GM18907 (cell line): ENCODE results near the gene TNS4.

ENCODE experiments used
- ATAC-seq: cut with Tn5 transposase; IDR thresholded peaks from one replicate; pipeline ENCODE4 v1.9.1; 2021; ENCODE audit warnings: mild to moderate bottlenecking, moderate library complexity; ENCODE audit not compliant: unreplicated experiment

TNS4 gene

GRCh38 chr17:40475234-40475908 is 26.1 kb downstream of the TNS4 start:
- no peak for ATAC-seq

DNA sequence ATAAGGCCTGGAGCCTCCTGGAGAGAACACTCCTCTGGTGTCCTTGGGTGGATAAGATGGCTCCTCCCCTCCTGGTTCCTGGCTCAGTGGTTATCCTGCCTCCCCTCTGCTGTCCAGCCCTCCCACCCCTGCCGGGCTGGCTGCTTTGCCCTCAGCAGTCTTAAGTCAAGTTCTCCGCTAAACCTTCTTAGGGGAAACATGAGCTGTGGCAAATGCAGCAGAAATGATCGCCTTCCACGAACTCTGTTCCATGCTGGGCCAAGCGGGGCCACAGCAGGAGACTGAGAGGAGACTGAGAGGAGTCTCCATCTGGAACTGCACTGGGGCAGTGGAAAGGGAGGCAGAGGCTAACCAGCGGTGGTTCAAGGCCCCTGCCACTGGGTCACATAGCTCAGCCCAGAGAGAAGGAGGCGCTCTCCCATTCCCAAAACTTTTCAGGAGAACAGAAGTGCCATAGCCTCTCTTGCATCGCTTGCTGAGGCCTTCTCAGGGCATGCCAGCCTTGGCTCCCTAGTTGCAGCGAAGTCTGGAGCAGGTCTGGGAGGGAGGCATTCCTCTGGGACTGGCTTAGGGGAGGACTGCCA is 26.9 kb downstream of the TNS4 start:
- ATAC-seq = no peak

DNA sequence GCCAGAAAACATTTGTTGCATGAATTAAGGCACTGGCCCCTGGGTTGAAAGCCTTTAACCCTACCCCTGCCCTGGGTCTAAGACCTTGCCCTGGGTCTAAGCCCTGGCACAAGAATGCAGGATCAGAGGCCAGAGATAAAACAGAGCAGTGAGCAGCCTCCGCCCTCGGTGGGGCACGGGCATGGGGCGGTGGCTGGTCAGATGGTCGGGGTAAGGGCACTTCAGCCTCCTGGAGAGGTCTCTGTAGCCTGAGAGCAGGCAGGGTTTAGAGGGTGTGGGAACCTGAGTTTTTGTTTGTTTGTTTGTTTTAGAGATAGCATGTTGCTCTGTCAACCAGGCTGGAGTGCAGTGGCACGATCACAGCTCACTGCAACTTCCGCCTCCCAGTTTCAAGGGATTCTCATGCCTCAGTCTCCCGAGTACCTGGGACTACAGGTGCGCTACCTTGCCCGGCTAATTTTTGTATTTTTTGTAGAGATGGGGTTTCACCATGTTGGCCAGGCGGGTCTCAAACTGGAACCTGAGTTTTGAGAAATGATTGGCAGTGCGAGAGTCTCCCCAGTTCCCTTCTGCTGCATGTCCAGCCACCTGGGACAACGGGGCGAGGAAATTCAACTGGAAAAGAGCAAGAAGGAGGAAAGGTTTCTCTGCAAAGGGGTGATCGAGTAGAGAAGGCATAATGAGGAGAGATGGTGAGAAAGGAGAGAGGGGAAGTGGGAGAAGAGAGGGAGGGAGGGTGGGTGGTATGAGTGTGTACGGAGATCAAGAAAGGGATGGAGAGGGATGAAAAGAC is 27.7 kb downstream of the TNS4 start:
- no peak for ATAC-seq

- ATAC-seq = no peak
Measured at GRCh38 chr17:40472733-40473452, 28.5 kb downstream of the TNS4 start.

DNA sequence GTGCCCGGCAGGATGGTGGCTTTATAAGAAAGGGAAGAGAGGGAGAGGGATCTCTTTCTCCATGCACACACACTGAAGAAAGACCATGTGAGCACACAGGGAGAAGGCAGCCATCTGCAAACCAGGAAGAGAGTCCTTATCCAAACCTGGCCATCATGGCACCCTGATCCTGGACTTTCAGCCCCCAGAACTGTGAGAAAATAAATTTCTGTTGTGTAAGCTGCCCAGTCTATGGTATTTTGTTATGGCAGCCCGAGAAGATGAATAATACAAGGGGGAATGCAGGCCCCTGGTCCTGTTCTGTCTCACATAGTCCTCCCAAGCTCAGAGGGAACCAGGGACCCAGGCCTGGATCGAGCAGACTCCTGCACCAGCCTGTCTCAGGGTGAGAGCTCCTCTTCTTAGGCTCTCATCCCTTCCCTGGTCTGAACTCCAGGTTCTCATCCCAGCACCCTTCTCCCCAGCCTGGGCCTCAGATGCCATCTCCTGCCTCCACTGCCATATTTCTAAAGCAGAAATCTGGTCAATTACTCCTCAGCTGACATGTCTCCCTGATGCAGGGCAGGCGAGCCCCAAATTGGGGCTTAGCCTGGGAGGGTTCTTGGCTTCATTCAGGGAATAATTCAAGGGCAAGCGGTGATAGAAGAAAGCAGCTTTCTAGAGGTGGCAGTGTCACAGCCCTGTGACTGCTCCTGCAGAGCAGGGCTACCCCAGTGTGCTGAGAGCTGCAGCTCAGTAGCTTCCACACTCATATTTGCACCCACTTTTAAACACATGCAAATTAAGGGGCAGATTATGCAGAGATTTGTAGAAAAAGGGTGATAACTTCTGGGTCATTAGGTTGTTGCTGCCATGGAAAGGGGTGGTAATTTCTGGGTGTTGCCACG is 29.3 kb downstream of the TNS4 start:
- ATAC-seq = no peak

DNA sequence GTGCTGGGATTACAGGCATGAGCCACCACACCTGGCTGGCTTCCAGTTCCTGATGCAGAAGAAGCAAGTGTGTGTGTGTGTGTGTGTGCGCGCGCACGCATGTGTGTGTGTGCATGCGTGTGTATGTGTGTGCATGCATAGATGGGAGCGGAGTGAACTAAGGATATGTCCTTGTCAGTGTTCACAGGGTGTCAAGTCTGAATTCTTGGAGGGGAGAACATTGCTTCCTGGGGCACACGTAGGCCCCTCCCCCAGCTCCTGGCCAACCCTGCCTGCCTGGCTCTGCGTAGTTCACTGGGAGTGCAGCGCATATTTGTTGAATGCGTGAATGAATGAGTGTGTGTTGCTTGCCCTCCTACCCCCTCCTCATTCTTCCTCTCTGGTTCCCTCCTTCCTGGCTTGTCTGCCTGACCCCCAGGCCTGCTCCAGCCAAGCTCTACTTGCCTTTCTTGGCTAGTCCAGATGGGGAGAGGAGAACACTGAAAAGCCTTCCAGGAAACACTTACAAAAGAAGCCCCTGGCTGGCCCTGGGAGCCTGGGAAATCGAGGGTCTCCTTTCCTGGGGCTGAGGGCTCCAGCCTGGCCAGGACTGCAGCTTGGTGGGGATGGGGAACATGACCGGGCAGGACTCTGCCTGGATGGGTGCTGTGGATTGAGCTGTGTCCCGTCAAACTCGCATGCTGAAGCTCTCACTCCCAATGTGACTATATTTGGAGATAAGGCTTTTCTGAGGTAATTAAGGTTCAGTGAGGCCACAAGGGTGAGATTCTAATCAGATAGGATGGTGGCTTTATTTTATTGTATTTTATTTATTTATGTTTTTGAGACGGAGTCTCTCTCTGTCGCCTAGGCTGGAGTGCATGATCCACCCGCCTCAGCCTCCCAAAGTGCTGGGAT is 30.2 kb downstream of the TNS4 start:
- no peak for ATAC-seq

DNA sequence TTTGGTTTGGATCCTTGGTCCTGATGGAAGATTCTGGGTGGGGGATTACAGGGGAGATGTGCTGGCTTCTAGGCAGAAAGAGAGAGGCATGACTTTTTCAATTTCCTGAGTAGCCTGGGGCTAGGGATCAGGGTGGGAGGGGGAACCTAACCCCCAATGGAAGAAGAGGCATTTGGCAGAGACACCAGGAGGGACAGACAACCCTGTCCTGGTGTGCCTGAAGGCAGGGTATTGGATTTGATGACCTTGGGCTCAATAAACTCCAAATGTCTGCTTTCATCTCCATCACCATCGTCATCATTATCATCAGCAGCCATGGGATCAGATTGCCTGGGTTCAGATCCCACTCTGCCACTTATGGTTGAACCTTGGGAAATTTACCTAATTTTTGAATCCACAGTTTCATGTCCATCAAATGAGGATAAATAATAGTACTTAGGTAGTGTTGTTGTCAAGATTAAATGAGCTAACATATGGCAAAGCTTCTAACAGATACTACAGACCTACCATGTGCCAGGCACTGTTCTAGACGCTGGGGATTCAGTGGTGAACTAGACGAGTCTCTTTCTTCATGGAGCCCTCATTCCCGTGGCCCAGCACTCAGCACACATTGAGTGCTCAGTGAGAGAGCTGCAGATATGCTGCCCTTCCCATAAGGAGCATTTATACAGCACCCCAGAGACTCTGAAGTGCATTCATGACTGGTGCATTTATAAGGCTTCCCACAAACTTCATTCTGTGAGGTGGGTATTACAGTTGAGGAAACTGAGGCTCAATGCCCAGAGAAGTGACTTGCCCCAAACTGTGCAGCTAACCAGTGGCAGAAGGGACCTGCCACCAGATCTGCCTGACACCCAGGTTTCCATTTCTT is 31.4 kb downstream of the TNS4 start:
- no peak for ATAC-seq

- no peak for ATAC-seq
Measured at GRCh38 chr17:40468560-40468959, 32.9 kb downstream of the TNS4 start.

DNA sequence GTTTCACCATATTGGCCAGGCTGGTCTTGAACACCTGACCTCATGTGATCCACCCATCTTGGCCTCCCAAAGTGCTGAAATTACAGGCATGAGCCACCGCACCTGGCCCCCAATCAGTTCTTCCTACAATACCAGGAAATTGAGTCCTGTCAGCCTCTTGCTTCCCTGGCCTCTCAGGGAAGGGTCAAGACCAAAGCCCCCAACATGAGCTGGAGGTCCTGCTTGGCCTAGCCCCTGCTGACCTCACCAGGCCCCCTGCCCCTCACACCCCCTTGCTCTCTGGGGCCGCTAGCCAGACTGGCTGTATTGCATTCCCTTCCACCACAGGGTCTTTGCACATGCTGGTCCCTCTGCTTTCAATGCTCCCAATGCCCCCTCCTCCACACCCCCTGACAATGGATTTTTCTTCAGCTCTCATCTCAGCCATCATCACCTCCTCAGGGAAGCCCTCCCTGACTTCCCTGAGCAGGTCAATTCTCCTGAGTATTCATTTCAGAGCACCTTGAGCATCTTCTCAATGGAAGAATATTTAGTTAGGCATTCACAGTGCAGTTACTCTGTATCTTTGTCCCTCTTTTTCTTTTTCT is 34.0 kb downstream of the TNS4 start:
- ATAC-seq = no peak

- ATAC-seq = no peak
Measured at GRCh38 chr17:40466298-40466971, 35.0 kb downstream of the TNS4 start.

- no peak for ATAC-seq
Measured at GRCh38 chr17:40464392-40464855, 37.0 kb downstream of the TNS4 start.

- ATAC-seq = no peak
Measured at GRCh38 chr17:40463122-40463550, 38.3 kb downstream of the TNS4 start.

- no peak for ATAC-seq
Measured at GRCh38 chr17:40462343-40463121, 38.9 kb downstream of the TNS4 start.

DNA sequence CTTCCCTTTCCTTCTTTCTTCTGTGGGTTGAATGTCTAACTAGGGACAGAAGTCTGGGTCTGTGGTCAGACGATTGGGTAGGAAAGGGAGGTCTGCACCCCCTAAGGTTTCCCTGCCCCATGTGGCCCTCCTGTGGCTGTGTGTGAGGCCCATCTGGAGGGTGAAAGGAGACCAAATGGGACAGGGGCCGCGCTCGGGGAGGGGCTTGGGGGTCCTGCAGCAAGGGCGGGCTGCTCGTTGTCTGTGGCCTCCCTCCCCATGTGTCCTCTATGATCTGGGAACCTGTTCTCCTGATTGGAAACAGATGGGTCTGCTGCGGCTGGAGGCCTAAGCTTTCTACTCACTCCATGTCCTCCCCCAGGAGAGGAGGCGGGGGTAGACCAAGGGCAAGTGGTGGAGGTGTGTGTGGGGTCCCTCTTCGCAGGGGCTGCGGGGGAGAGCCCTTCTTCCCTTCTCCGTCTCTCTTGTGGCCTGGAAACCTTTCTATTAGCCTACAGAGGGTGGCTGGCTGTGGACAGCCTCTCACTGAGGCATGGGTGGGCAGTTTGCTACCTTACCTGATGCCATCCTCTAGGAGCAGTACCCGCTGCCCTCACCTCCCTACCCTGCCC is 39.6 kb downstream of the TNS4 start:
- no peak for ATAC-seq

DNA sequence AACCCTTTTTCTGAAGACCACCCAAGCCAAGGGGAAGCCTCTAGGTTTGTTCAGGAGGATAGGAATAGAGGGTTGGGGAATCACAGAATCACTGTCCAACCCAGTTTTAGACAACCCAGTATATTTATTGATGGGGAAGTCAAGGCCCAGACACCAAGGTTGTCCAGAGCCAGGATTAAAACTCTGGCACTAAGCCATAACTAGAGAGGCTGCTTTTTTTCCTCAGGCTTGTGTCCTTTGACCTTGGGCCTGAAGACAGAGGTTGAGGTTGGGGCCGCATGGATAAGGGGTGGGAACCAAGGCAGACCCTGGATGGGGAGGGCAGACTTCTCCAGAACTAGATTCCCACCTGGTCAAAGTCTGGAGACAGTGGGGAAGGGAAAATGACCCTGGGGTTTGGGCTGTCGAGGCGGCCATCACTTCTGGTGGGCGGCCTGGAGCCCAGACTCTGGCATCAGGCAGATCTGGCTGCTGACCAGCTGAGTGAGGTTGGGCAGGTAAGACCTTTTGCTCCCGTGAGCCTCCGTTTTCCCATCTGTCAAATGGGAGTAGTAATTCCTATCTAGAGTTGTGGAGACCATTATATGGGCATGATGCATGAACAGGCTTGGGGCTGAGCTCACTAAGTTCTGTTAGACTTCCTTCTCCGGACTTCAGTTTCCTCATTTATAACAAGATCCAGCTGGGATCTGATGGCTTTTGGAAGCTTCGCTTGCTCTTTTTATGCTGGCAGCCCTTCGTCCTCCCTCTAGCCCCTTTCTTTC is 40.3 kb downstream of the TNS4 start:
- no peak for ATAC-seq

DNA sequence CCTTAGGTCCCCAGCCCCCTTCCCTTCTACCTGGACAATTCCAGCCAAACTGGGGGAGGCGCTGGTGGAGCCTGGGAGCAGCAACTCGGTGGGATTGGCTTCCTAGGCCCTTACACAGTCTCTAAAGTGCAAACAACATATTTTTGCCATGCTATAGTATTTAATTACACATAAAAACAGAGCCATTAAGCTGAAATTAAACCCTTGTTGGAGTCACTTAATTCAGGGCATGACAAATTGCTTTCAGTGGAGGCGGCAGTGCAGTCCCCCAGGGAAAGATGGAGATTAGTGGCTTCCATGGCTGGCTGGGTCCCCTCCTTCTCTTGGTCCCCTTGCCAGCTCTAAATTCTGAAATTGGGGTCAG is 40.8 kb downstream of the TNS4 start:
- no peak for ATAC-seq
